ENCODE data around the gene IVNS1ABP.

GRCh38 chr1:185348296-185348695 lies 31.3 kb upstream of the IVNS1ABP start:
- TF ChIP-seq CTCF (IDR thresholded peaks at IDR 0.05 in 4 of 5, conservative IDR thresholded peaks at IDR 0.05 in 1 of 5) (no peak), POLR2A (IDR thresholded peaks at IDR 0.05) (no peak)
